ENCODE data around the gene FARS2.

The FARS2 gene

GRCh38 chr6:5241252-5241651, 20.1 kb upstream of the FARS2 start:
- Mint-ChIP-seq H3K4me3 (no peak overlapping the region), H3K4me1 (peaks cover 5% of the 10 kb centered on the region), H3K27me3 (no peaks in the 10 kb centered on the region), H3K27ac (no peak overlapping the region), H3K9me3 (no peaks in the 10 kb centered on the region), H3K36me3 (peaks cover 47% of the 10 kb centered on the region)
- no peak for ATAC-seq

- Mint-ChIP-seq H3K4me1 (peaks cover 11% of the 10 kb centered on the region), H3K9me3 (no peaks in the 10 kb centered on the region), H3K27me3 (no peaks in the 10 kb centered on the region), H3K36me3 (peaks cover 50% of the 10 kb centered on the region), H3K4me3 (no peak overlapping the region), H3K27ac (no peak overlapping the region)
- no peak for ATAC-seq
These were observed 18.2 kb upstream of the FARS2 start for GRCh38 chr6:5243069-5243468.

GRCh38 chr6:5246141-5247097, 14.9 kb upstream of the FARS2 start:
- H3K36me3 Mint-ChIP-seq: peaks cover 30% of the 10 kb centered on the region
- ATAC-seq: no peak
- no peaks in the 10 kb centered on the region for H3K27me3 Mint-ChIP-seq
- no peak overlapping the region for H3K27ac Mint-ChIP-seq
- no peaks in the 10 kb centered on the region for H3K9me3 Mint-ChIP-seq
- H3K4me1 Mint-ChIP-seq: peaks cover 17% of the 10 kb centered on the region
- no peak overlapping the region for H3K4me3 Mint-ChIP-seq

- no peak for ATAC-seq
- Mint-ChIP-seq H3K4me1 (peaks cover 17% of the 10 kb centered on the region), H3K9me3 (no peaks in the 10 kb centered on the region), H3K36me3 (peaks cover 38% of the 10 kb centered on the region), H3K27ac (no peak overlapping the region), H3K4me3 (no peak overlapping the region), H3K27me3 (no peaks in the 10 kb centered on the region)
These were observed 14.1 kb upstream of the FARS2 start for GRCh38 chr6:5247201-5247600.

GRCh38 chr6:5248302-5249098, 12.8 kb upstream of the FARS2 start:
- peaks cover 22% of the 10 kb centered on the region for H3K4me1 Mint-ChIP-seq
- H3K27me3 Mint-ChIP-seq: no peaks in the 10 kb centered on the region
- H3K27ac Mint-ChIP-seq: no peak overlapping the region
- H3K9me3 Mint-ChIP-seq: no peaks in the 10 kb centered on the region
- no peak for ATAC-seq
- no peak overlapping the region for H3K4me3 Mint-ChIP-seq
- peaks cover 45% of the 10 kb centered on the region for H3K36me3 Mint-ChIP-seq

- Mint-ChIP-seq H3K4me1 (peaks cover 22% of the 10 kb centered on the region), H3K9me3 (no peaks in the 10 kb centered on the region), H3K36me3 (peaks cover 43% of the 10 kb centered on the region), H3K27me3 (no peaks in the 10 kb centered on the region), H3K27ac (no peak overlapping the region), H3K4me3 (no peak overlapping the region)
- ATAC-seq: no peak
These were observed 11.7 kb upstream of the FARS2 start for GRCh38 chr6:5249451-5250122.

- no peak for ATAC-seq
- Mint-ChIP-seq H3K27me3 (no peaks in the 10 kb centered on the region), H3K4me1 (peaks cover 22% of the 10 kb centered on the region), H3K4me3 (no peak overlapping the region), H3K9me3 (no peaks in the 10 kb centered on the region), H3K27ac (no peak overlapping the region), H3K36me3 (peaks cover 45% of the 10 kb centered on the region)
These were observed 10.9 kb upstream of the FARS2 start for GRCh38 chr6:5250451-5250850.

GRCh38 chr6:5250911-5251310, 10.4 kb upstream of the FARS2 start:
- no peak for ATAC-seq
- Mint-ChIP-seq H3K4me3 (no peak overlapping the region), H3K9me3 (no peaks in the 10 kb centered on the region), H3K27me3 (no peaks in the 10 kb centered on the region), H3K36me3 (peaks cover 40% of the 10 kb centered on the region), H3K4me1 (peaks cover 20% of the 10 kb centered on the region), H3K27ac (no peak overlapping the region)

GRCh38 chr6:5256952-5257351, 4.4 kb upstream of the FARS2 start:
- Mint-ChIP-seq H3K9me3 (no peaks in the 10 kb centered on the region), H3K4me3 (no peak overlapping the region), H3K27ac (no peak overlapping the region), H3K36me3 (peaks cover 36% of the 10 kb centered on the region), H3K4me1 (peaks cover 44% of the 10 kb centered on the region), H3K27me3 (no peaks in the 10 kb centered on the region)
- ATAC-seq: no peak

GRCh38 chr6:5257400-5257799, 3.9 kb upstream of the FARS2 start:
- Mint-ChIP-seq H3K4me3 (no peak overlapping the region), H3K27ac (no peak overlapping the region), H3K9me3 (no peaks in the 10 kb centered on the region), H3K27me3 (no peaks in the 10 kb centered on the region), H3K36me3 (peaks cover 31% of the 10 kb centered on the region), H3K4me1 (peaks cover 43% of the 10 kb centered on the region)
- ATAC-seq: no peak

- ATAC-seq: no peak
- Mint-ChIP-seq H3K36me3 (peaks cover 25% of the 10 kb centered on the region), H3K27me3 (no peaks in the 10 kb centered on the region), H3K9me3 (no peaks in the 10 kb centered on the region), H3K4me1 (peaks cover 39% of the 10 kb centered on the region), H3K4me3 (peak overlapping the region; percentile 89), H3K27ac (peak overlapping the region; percentile 100)
These were observed 1.9 kb upstream of the FARS2 start for GRCh38 chr6:5259428-5259827.

GRCh38 chr6:5260111-5260620, 1.1 kb upstream of the FARS2 start:
- H3K27ac Mint-ChIP-seq: peak overlapping the region; percentile 100
- H3K4me3 Mint-ChIP-seq: peak overlapping the region; percentile 89

GRCh38 chr6:5261545-5262109, 314 bp downstream of the FARS2 start:
- H3K4me3 Mint-ChIP-seq: peak overlapping the region; percentile 89
- ATAC-seq: no peak
- no peaks in the 10 kb centered on the region for H3K27me3 Mint-ChIP-seq
- H3K9me3 Mint-ChIP-seq: no peaks in the 10 kb centered on the region
- peaks cover 54% of the 10 kb centered on the region for H3K4me1 Mint-ChIP-seq
- H3K27ac Mint-ChIP-seq: peak overlapping the region; percentile 100
- peaks cover 21% of the 10 kb centered on the region for H3K36me3 Mint-ChIP-seq

More at GRCh38 chr6:5260111-5260620, 1.1 kb upstream of the FARS2 start:
- Mint-ChIP-seq H3K9me3 (no peaks in the 10 kb centered on the region), H3K36me3 (peaks cover 18% of the 10 kb centered on the region), H3K27me3 (no peaks in the 10 kb centered on the region), H3K4me1 (peaks cover 44% of the 10 kb centered on the region)
- peak; percentile 90 for ATAC-seq

- peaks cover 15% of the 10 kb centered on the region for H3K36me3 Mint-ChIP-seq
- peaks cover 35% of the 10 kb centered on the region for H3K4me1 Mint-ChIP-seq
- no peaks in the 10 kb centered on the region for H3K27me3 Mint-ChIP-seq
- no peaks in the 10 kb centered on the region for H3K9me3 Mint-ChIP-seq
- H3K27ac Mint-ChIP-seq: peak overlapping the region; percentile 61
- H3K4me3 Mint-ChIP-seq: no peak overlapping the region
- ATAC-seq: no peak
These were observed 5.1 kb downstream of the FARS2 start for GRCh38 chr6:5266423-5266822.
